HCT116 (cell line): Measurements from ENCODE around the gene MT1G. TPM values are rescaled to one million over a fixed set of nuclear protein-coding genes. Genes with fewer than 3 reads are reported as not detected.

Experiments
- ATAC-seq: fragments of 200-7000 bp; cut with Tn5 transposase; 2 replicates; pipeline ENCODE4 v1.9.1; 2020; ENCODE audit warnings: mild to moderate bottlenecking, moderate library complexity
- BruUV-seq: library from RNA; stranded (reverse); fragments of 400-500 nt; replicated peaks from 2 replicates; lab custom pipeline; 2021; lab: Mats Ljungman, UMichigan
- CTCF ChIA-PET: fragments of 300-600 bp; sonication (Branson Sonifier 250); formaldehyde crosslinking; loops from one replicate; lab custom pipeline; 2021; ENCODE audit warnings: antibody characterized with exemption; lab: Charles Lee
- POLR2A ChIA-PET: fragments of 300-600, 350-600 bp; sonication (Branson Sonifier 250); formaldehyde crosslinking; loops from one replicate; lab custom pipeline; 2021; ENCODE audit warnings: antibody characterized with exemption; lab: Charles Lee
- RAD21 ChIA-PET, 2 experiments: fragments of 300-600 bp; sonication (Branson Sonifier 250); formaldehyde crosslinking; loops; one replicate each; lab custom pipeline; 2023; ENCODE audit warnings: low total read pairs in 2 of 2; ENCODE audit not compliant: uncharacterized antibody in 2 of 2, unreplicated experiment in 2 of 2, low non-redundant PET in 1 of 2; lab: Charles Lee
- DNase-seq: peaks from one replicate; pipeline ENCODE4 v3.0.0-alpha.2; 2010; ENCODE audit warnings: low read depth, low spot score
- H2AFZ ChIP-seq: fragments of 200-600 bp; shearing (Covaris generic), sonication (generic); 2 replicates; pipeline ENCODE4 v1.6.1; 2017; ENCODE audit warnings: low read depth, mixed run types, mixed read lengths, antibody characterized with exemption, low read length; ENCODE audit not compliant: poor library complexity, severe bottlenecking
- H3K27ac ChIP-seq: 2 replicates; pipeline ENCODE4 v1.5.1; 2012; ENCODE audit warnings: low read depth, low read length
- H3K27me3 ChIP-seq: fragments of 200-600 bp; sonication (generic); 2 replicates; pipeline ENCODE4 v1.6.1; 2016; ENCODE audit warnings: mixed run types, low read length, mixed read lengths; ENCODE audit not compliant: insufficient read depth
- H3K36me3 ChIP-seq, 2 experiments: fragments of 200-500 bp in 1 of 2; fragments of 200-600 bp in 1 of 2; sonication (Bioruptor generic) in 1 of 2; sonication (generic) in 1 of 2; 2 replicates each; pipeline versions ENCODE4 v1.5.1 to v1.6.1; 2014 to 2016; ENCODE audit warnings: low read length in 2 of 2, inconsistent platforms in 1 of 2, mixed read lengths in 1 of 2, mixed run types in 1 of 2; ENCODE audit not compliant: insufficient read depth in 2 of 2, control insufficient read depth in 1 of 2
- H3K4me1 ChIP-seq, 2 experiments: fragments of 200-600 bp in 1 of 2; sonication (generic) in 1 of 2; 2 replicates each; pipeline versions ENCODE4 v1.5.1 to v1.6.1; 2012 to 2017; ENCODE audit warnings: low read length in 2 of 2, inconsistent platforms in 1 of 2, mild to moderate bottlenecking in 1 of 2, mixed read lengths in 1 of 2, mixed run types in 1 of 2, moderate library complexity in 1 of 2; ENCODE audit not compliant: insufficient read depth in 2 of 2, control insufficient read depth in 1 of 2
- H3K4me2 ChIP-seq: fragments of 200-600 bp; sonication (generic); 2 replicates; pipeline ENCODE4 v1.6.1; 2017; ENCODE audit warnings: mixed run types, low read length, mixed read lengths
- H3K4me3 ChIP-seq, 2 experiments: fragments of 200-600 bp in 1 of 2; sonication (generic) in 1 of 2; replicated peaks in 1 of 2; 2 replicates each; pipeline ENCODE4 v1.5.1; 2011 to 2016; ENCODE audit warnings: low read length in 2 of 2, control low read depth in 1 of 2, low read depth in 1 of 2, mild to moderate bottlenecking in 1 of 2, mixed read lengths in 1 of 2, mixed run types in 1 of 2
- H3K79me2 ChIP-seq: fragments of 200-600 bp; sonication (generic); 2 replicates; pipeline ENCODE4 v1.6.1; 2017; ENCODE audit warnings: mild to moderate bottlenecking, mixed run types, low read length, moderate library complexity, mixed read lengths; ENCODE audit not compliant: insufficient read depth
- H3K9ac ChIP-seq: fragments of 200-600 bp; sonication (generic); 2 replicates; pipeline ENCODE4 v1.6.1; 2016; ENCODE audit warnings: low read length, mixed read lengths
- H3K9me2 ChIP-seq: fragments of 200-600 bp; sonication (generic), shearing (Covaris generic); 2 replicates; pipeline ENCODE4 v1.6.1; 2017; ENCODE audit warnings: mixed run types, mild to moderate bottlenecking, moderate library complexity; ENCODE audit not compliant: insufficient read depth
- H3K9me3 ChIP-seq, 2 experiments: fragments of 200-500 bp in 1 of 2; fragments of 200-600 bp in 1 of 2; sonication (Bioruptor generic) in 1 of 2; sonication (generic) in 1 of 2; 2 replicates each; pipeline ENCODE4 v1.6.1; 2014 to 2017; ENCODE audit warnings: low read length in 2 of 2, mixed read lengths in 2 of 2, inconsistent platforms in 1 of 2, low read depth in 1 of 2, mild to moderate bottlenecking in 1 of 2, mixed run types in 1 of 2, moderate library complexity in 1 of 2; ENCODE audit not compliant: control insufficient read depth in 1 of 2, insufficient read depth in 1 of 2
- H4K20me1 ChIP-seq: fragments of 200-600 bp; sonication (generic), shearing (Covaris generic); 2 replicates; pipeline ENCODE4 v1.6.1; 2017; ENCODE audit warnings: mixed run types, mild to moderate bottlenecking, moderate library complexity; ENCODE audit not compliant: insufficient read depth
- ATF3 ChIP-seq: IDR thresholded peaks from 2 replicates; pipeline ENCODE4 v1.6.1; 2012
- CBX3 ChIP-seq: IDR thresholded peaks from 2 replicates; pipeline ENCODE4 v1.6.1; 2012; ENCODE audit warnings: low read depth
- ELF1 ChIP-seq: IDR thresholded peaks from 2 replicates; pipeline ENCODE4 v1.6.1; 2012; ENCODE audit warnings: low read depth, borderline replicate concordance
- EZH2 ChIP-seq: fragments of 200-600 bp; sonication (generic); IDR thresholded peaks from 2 replicates; pipeline ENCODE4 v1.6.1; 2017; ENCODE audit warnings: antibody characterized with exemption, mixed run types
- POLR2AphosphoS5 ChIP-seq: IDR thresholded peaks from 2 replicates; pipeline ENCODE4 v1.6.1; 2011; ENCODE audit warnings: mild to moderate bottlenecking, low read depth, low read length, moderate library complexity
- TCF7L2 ChIP-seq: IDR thresholded peaks from 2 replicates; pipeline ENCODE4 v1.7.0; 2011; ENCODE audit warnings: borderline replicate concordance, inconsistent platforms; ENCODE audit not compliant: insufficient read depth, insufficient read length; ENCODE audit errors: extremely low read depth
- YY1 ChIP-seq: IDR thresholded peaks from 2 replicates; pipeline ENCODE4 v1.6.1; 2011; ENCODE audit warnings: low read length, low read depth, moderate library complexity, mild to moderate bottlenecking; ENCODE audit not compliant: insufficient replicate concordance; ENCODE audit errors: extremely low read depth
- ZBTB33 ChIP-seq: IDR thresholded peaks from 2 replicates; pipeline ENCODE4 v1.6.1; 2011; ENCODE audit warnings: mild to moderate bottlenecking, low read length, moderate library complexity; ENCODE audit not compliant: insufficient replicate concordance; ENCODE audit errors: extremely low read depth
- intact Hi-C: fragments of 100-400 bp; cut with micrococcal nuclease; formaldehyde crosslinking; loops from 2 replicates; pipeline ENCODE4 v1.10.0; 2022
- total RNA-seq: library from RNA; stranded (reverse); gene quantifications from one replicate; pipeline ENCODE4 v1.2.1, GENCODE V29; 2021; ENCODE audit not compliant: unreplicated experiment

MT1G gene
- total RNA-seq, 1 experiment from 2014 or later = 1.2 TPM

GRCh38 chr16:56618138-56618537, 49.7 kb downstream of the MT1G start:
- Histone ChIP-seq H2AFZ (no peak overlapping the region), H3K79me2 (no peaks in the 10 kb centered on the region), H3K9me2 (no peaks in the 10 kb centered on the region), H3K4me3 (no peak overlapping the region), H4K20me1 (no peaks in the 10 kb centered on the region), H3K4me1 (peaks cover 15 to 23% of the 10 kb centered on the region in 2 experiments), H3K27me3 (no peaks in the 10 kb centered on the region), H3K36me3 (no peaks in the 10 kb centered on the region), H3K9ac (no peak overlapping the region), H3K9me3 (no peaks in the 10 kb centered on the region), H3K4me2 (no peak overlapping the region), H3K27ac (no peak overlapping the region)
- intact Hi-C loops = no loop called here
- BruUV-seq = no TSS peak
- POLR2A ChIA-PET = interaction anchor here (1.4 to 16.1 kb wide), 3 partner anchors 7 to 11 kb away, joined by 3 to 344 read pairs (median 5); partner anchors contain the start of genes MT1E and MT2A
- no peak for TF ChIP-seq ATF3
- TF ChIP-seq ELF1 = no peak
- no peak for TF ChIP-seq ZBTB33
- no peak for TF ChIP-seq POLR2AphosphoS5
- no peak for TF ChIP-seq EZH2
- no peak for TF ChIP-seq TCF7L2
- no peak for TF ChIP-seq YY1
- TF ChIP-seq CBX3 = no peak
- no peak for DNase-seq
- ATAC-seq = no peak
- RAD21 ChIA-PET = no interaction called here
- CTCF ChIA-PET = no interaction called here
